ENCODE data around the gene PIBF1. TPM values are rescaled to one million over a fixed set of nuclear protein-coding genes. Genes with fewer than 3 reads are reported as not detected.

PIBF1 gene
- polyA plus RNA-seq, 3 donors, result 3.3 to 8.0 (median 4.7) TPM

DNA sequence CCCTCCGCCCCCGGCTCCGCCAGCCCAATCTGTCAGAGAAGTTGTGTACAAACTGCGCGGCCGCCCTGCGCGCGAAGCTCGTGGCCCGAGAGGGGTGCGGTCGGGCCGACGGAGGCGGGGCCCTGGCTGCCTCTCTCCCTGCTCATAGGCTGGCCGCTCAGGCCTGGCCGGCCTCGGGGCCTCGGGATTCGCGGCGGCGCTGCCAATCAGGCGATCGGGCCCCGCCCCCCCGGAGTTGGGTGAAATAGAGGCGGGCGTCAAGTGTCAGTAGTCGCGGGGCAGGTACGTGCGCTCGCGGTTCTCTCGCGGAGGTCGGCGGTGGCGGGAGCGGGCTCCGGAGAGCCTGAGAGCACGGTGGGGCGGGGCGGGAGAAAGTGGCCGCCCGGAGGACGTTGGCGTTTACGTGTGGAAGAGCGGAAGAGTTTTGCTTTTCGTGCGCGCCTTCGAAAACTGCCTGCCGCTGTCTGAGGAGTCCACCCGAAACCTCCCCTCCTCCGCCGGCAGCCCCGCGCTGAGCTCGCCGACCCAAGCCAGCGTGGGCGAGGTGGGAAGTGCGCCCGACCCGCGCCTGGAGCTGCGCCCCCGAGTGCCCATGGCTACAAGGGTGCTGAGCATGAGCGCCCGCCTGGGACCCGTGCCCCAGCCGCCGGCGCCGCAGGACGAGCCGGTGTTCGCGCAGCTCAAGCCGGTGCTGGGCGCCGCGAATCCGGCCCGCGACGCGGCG, 277.0 kb downstream of the PIBF1 start, which contains the start of gene KLF5:
TSS of gene KLF5 (plus strand) at position 270 of the 724 bp plus-strand sequence. CDS start at position 593, 323 bp downstream.
- Histone ChIP-seq H3K9ac (ENCODE audit: insufficient read depth, low read length, poor library complexity, severe bottlenecking) (peak within 1 kb of the TSS; percentile 59), H3K27ac (ENCODE audit: low read depth in 1 of 2, low read length in 2 of 2) (no peak within 1 kb of the TSS), H3K4me2 (replicated peaks; ENCODE audit: extremely low read depth, low read length, poor library complexity, severe bottlenecking) (peak within 1 kb of the TSS; percentile 88), H3K27me3 (ENCODE audit: control insufficient read depth in 2 of 2, insufficient read depth in 2 of 2, low read length in 2 of 2) (peaks cover 48 to 52% of the 10 kb centered on the region in 2 donors), H2AFZ (ENCODE audit: insufficient read depth, low read depth, low read length, poor library complexity, severe bottlenecking) (peak within 1 kb of the TSS; percentile 91), H3K36me3 (replicated peaks in 1 of 2; ENCODE audit: control insufficient read depth in 1 of 2, insufficient read depth in 2 of 2, low read length in 2 of 2) (no peaks in the 10 kb centered on the region), H3K9me3 (replicated peaks in 1 of 2; ENCODE audit: control insufficient read depth in 1 of 2, insufficient read depth in 1 of 2, low read length in 2 of 2) (no peaks in the 10 kb centered on the region), H3K4me3 (replicated peaks in 1 of 3; ENCODE audit: low read depth in 2 of 3, low read length in 3 of 3) (peak within 1 kb of the TSS; percentile 49 to 79 (median 58)), H3K4me1 (ENCODE audit: control insufficient read depth in 1 of 2, insufficient read depth in 2 of 2, low read length in 2 of 2) (peaks cover 14 to 33% of the 10 kb centered on the region in 2 donors), H3K79me2 (ENCODE audit: insufficient read depth, low read length) (no peaks in the 10 kb centered on the region), H4K20me1 (ENCODE audit: insufficient read depth, low read length) (no peaks in the 10 kb centered on the region)
- Mint-ChIP-seq H3K4me3 (peak within 1 kb of the TSS; percentile 92 to 94), H3K9me3 (peaks cover 0 to 17% (median 2%) of the 10 kb centered on the region in 7 donors), H3K27me3 (ENCODE audit: low read depth in 3 of 3) (peaks cover 41 to 58% (median 48%) of the 10 kb centered on the region in 3 donors), H3K27ac (peak within 1 kb of the TSS in 5 of 7 donors; percentile 70 to 86 (median 76)), H3K36me3 (peaks cover 14 to 15% of the 10 kb centered on the region in 2 donors), H3K4me1 (peaks cover 23% of the 10 kb centered on the region)
- TF ChIP-seq, protein P1, sequence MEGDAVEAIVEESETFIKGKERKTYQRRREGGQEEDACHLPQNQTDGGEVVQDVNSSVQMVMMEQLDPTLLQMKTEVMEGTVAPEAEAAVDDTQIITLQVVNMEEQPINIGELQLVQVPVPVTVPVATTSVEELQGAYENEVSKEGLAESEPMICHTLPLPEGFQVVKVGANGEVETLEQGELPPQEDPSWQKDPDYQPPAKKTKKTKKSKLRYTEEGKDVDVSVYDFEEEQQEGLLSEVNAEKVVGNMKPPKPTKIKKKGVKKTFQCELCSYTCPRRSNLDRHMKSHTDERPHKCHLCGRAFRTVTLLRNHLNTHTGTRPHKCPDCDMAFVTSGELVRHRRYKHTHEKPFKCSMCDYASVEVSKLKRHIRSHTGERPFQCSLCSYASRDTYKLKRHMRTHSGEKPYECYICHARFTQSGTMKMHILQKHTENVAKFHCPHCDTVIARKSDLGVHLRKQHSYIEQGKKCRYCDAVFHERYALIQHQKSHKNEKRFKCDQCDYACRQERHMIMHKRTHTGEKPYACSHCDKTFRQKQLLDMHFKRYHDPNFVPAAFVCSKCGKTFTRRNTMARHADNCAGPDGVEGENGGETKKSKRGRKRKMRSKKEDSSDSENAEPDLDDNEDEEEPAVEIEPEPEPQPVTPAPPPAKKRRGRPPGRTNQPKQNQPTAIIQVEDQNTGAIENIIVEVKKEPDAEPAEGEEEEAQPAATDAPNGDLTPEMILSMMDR (IDR thresholded peaks at IDR 0.05), result no peak
- DNase-seq, result peak; percentile 83 to 89 (median 87)
- under 1% methylated on average over 83 of the region's 93 CpGs for WGBS (ENCODE audit: insufficient coverage)
- intact Hi-C loops (cut with micrococcal nuclease), result no loop called here

DNA sequence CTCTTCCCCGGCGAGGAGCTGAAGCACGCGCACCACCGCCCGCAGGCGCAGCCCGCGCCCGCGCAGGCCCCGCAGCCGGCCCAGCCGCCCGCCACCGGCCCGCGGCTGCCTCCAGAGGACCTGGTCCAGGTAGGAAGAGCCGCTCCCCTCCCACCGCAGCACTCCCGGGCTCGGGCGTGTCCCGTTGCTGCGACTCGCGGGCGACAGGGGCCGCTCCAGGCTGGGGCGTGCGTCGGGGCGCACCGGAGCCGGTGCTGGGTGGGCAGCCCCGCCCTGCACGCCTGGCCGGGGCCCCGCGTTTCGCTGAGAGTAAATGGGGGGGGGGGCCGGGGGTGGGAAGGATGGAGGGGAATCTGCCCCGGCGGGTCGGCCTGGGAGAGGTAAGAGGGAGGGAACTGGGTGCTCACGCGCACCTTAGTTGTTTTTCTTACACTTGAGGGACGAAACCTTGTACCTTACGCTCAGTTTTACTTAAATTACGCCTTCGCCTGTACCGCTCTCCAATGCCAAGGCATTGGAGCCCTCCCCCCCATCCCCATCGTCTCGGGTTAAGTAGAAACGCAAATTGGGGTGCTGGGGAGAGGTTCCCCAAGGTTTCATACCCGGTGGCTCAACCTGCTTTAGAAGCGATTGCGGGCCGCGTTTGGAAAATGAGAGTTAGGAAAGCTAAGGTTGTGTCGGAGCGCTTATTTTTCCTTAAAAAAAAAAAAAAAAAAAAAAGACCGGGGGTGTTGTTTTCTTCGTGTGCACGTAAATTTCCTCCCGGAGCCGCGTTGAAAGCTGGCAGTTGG, 277.7 kb downstream of the PIBF1 start:
- no peaks in the 10 kb centered on the region for H3K36me3 ChIP-seq (replicated peaks in 1 of 2; ENCODE audit: control insufficient read depth in 1 of 2, insufficient read depth in 2 of 2, low read length in 2 of 2)
- no peaks in the 10 kb centered on the region for H3K79me2 ChIP-seq (ENCODE audit: insufficient read depth, low read length)
- no peaks in the 10 kb centered on the region for H4K20me1 ChIP-seq (ENCODE audit: insufficient read depth, low read length)
- peak overlapping the region; percentile 91 for H2AFZ ChIP-seq (ENCODE audit: insufficient read depth, low read depth, low read length, poor library complexity, severe bottlenecking)
- H3K4me3 ChIP-seq (replicated peaks in 1 of 3; ENCODE audit: low read depth in 2 of 3, low read length in 3 of 3), result peak overlapping the region; percentile 20 to 79 (median 49)
- H3K27ac ChIP-seq (ENCODE audit: low read depth in 1 of 2, low read length in 2 of 2), result no peak overlapping the region
- peaks cover 14 to 33% of the 10 kb centered on the region in 2 donors for H3K4me1 ChIP-seq (ENCODE audit: control insufficient read depth in 1 of 2, insufficient read depth in 2 of 2, low read length in 2 of 2)
- intact Hi-C loops (cut with micrococcal nuclease), result no loop called here
- Mint-ChIP-seq H3K27ac (peak overlapping the region in 2 of 7 donors; percentile 32 to 86), H3K4me3 (peak overlapping the region; percentile 86 to 92), H3K27me3 (ENCODE audit: low read depth in 3 of 3) (peaks cover 41 to 58% (median 48%) of the 10 kb centered on the region in 3 donors), H3K36me3 (peaks cover 15 to 21% of the 10 kb centered on the region in 2 donors), H3K4me1 (peaks cover 23% of the 10 kb centered on the region), H3K9me3 (peaks cover 0 to 17% (median 2%) of the 10 kb centered on the region in 7 donors)
- 1% methylated on average over 22 of the region's 68 CpGs for WGBS (ENCODE audit: insufficient coverage)
- TF ChIP-seq, protein P1 (IDR thresholded peaks at IDR 0.05), result no peak
- peak in 1 of 3 donors; percentile 6 for DNase-seq
- no peaks in the 10 kb centered on the region for H3K9me3 ChIP-seq (replicated peaks in 1 of 2; ENCODE audit: control insufficient read depth in 1 of 2, insufficient read depth in 1 of 2, low read length in 2 of 2)
- H3K9ac ChIP-seq (ENCODE audit: insufficient read depth, low read length, poor library complexity, severe bottlenecking), result peak overlapping the region; percentile 59
- H3K4me2 ChIP-seq (replicated peaks; ENCODE audit: extremely low read depth, low read length, poor library complexity, severe bottlenecking), result peak overlapping the region; percentile 88
- peaks cover 48 to 52% of the 10 kb centered on the region in 2 donors for H3K27me3 ChIP-seq (ENCODE audit: control insufficient read depth in 2 of 2, insufficient read depth in 2 of 2, low read length in 2 of 2)

All from CD14-positive monocyte (primary cell).